Cardiac muscle cell (in vitro differentiated cells and primary cell): Measurements from ENCODE around the gene RFPL3. TPM values are rescaled to one million over a fixed set of nuclear protein-coding genes. Genes with fewer than 3 reads are reported as not detected.
A peak's percentile ranks its signal among the peaks of the same experiment; 100 is the strongest.

Source experiments
- DNase-seq, 2 donors: peaks; one replicate each; pipeline versions ENCODE4 v3.0.0 to v3.0.0-alpha.2; 2010 to 2017; ENCODE audit warnings: low read depth in 1 of 2, low spot score in 1 of 2
- H3K27ac ChIP-seq: fragments of 200-600 bp; sonication (generic); 2 replicates; pipeline ENCODE4 v1.5.1; 2016
- H3K27me3 ChIP-seq: fragments of 200-600 bp; sonication (generic); 2 replicates; pipeline ENCODE4 v1.6.0; 2016; ENCODE audit warnings: control low read depth
- H3K36me3 ChIP-seq: fragments of 200-600 bp; sonication (generic); 2 replicates; pipeline ENCODE4 v1.5.1; 2016; ENCODE audit warnings: control low read depth
- H3K4me1 ChIP-seq: fragments of 200-600 bp; sonication (generic); 2 replicates; pipeline ENCODE4 v1.8.1; 2017; ENCODE audit warnings: low read depth, mild to moderate bottlenecking, mixed run types
- H3K4me3 ChIP-seq: fragments of 200-600 bp; sonication (generic); 2 replicates; pipeline ENCODE4 v1.5.1; 2016; ENCODE audit warnings: mild to moderate bottlenecking
- H3K9me3 ChIP-seq: fragments of 200-600 bp; sonication (generic); 2 replicates; pipeline ENCODE4 v1.5.1; 2017; ENCODE audit warnings: low read depth, mild to moderate bottlenecking, control low read depth
- CTCF ChIP-seq: IDR thresholded peaks from 2 replicates; pipeline ENCODE4 v1.5.1; 2012; ENCODE audit warnings: low read depth, mild to moderate bottlenecking, low read length
- polyA plus RNA-seq: library from polyadenylated mRNA; unstranded; fragments of >200 nt; fragmentation: Nextera tagmentation; extraction: Ambion mirVana; gene quantifications from 2 replicates; pipeline ENCODE4 v1.2.1, GENCODE V29; 2016
- total RNA-seq: library from RNA; depleted of rRNA; stranded (reverse); fragments of >200 nt; gene quantifications from 2 replicates; pipeline ENCODE4 v1.2.3, GENCODE V29; 2016

Gene RFPL3
- total and polyA plus RNA-seq, 2 experiments from 2014 or later: not detected

DNA sequence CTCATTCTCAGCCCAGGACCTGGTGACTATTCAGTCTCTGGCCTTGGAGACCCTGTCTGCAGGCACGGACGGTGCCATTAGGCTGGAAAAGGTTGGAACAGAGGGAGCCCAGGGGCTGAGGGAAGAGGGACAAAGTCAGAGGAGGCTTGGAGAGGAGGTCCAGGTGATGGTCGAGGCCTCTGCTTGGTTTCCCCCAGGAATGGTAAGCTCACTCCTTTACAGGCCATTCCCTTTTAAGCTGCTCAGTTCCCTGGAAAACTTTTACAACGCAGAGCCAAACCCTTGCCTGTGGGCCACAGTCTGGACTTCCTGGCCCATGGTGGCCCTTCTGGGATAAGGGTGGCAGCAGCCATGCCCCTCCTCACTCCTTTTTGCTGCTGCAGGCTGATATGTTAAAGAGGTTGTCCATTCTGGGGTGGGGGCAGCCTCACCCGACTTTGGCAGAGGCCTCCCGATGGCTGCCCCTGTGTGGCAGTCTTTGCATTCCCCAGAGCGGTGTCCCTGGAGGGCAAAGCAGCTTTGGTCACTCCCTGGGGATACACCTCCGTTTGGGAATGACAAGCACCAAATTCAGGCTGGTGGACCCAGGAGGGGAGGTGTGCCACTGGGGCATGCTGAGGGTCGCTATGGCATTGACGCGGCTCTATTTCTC, 34.0 kb upstream of the RFPL3 start:
- no peaks in the 10 kb centered on the region for H3K36me3 ChIP-seq
- H3K4me3 ChIP-seq: no peak overlapping the region
- TF ChIP-seq CTCF: no peak
- no peak overlapping the region for H3K27ac ChIP-seq
- H3K9me3 ChIP-seq: no peaks in the 10 kb centered on the region
- DNase-seq: no peak
- H3K27me3 ChIP-seq: no peaks in the 10 kb centered on the region
- no peaks in the 10 kb centered on the region for H3K4me1 ChIP-seq

- Histone ChIP-seq H3K4me3 (no peak overlapping the region), H3K36me3 (no peaks in the 10 kb centered on the region)
Observed at GRCh38 chr22:32324505-32325415, 32.9 kb upstream of the RFPL3 start.

GRCh38 chr22:32325416-32325801, 32.3 kb upstream of the RFPL3 start:
- no peaks in the 10 kb centered on the region for H3K36me3 ChIP-seq
- no peaks in the 10 kb centered on the region for H3K4me1 ChIP-seq
- DNase-seq: peak; percentile 13 to 26
- no peak overlapping the region for H3K4me3 ChIP-seq
- no peak for TF ChIP-seq CTCF
- H3K27ac ChIP-seq: no peak overlapping the region
- no peaks in the 10 kb centered on the region for H3K27me3 ChIP-seq
- H3K9me3 ChIP-seq: no peaks in the 10 kb centered on the region

More at GRCh38 chr22:32324505-32325415, 32.9 kb upstream of the RFPL3 start:
- no peak for TF ChIP-seq CTCF
- H3K27me3 ChIP-seq: no peaks in the 10 kb centered on the region
- no peaks in the 10 kb centered on the region for H3K9me3 ChIP-seq
- no peaks in the 10 kb centered on the region for H3K4me1 ChIP-seq
- no peak overlapping the region for H3K27ac ChIP-seq
- no peak for DNase-seq

DNA sequence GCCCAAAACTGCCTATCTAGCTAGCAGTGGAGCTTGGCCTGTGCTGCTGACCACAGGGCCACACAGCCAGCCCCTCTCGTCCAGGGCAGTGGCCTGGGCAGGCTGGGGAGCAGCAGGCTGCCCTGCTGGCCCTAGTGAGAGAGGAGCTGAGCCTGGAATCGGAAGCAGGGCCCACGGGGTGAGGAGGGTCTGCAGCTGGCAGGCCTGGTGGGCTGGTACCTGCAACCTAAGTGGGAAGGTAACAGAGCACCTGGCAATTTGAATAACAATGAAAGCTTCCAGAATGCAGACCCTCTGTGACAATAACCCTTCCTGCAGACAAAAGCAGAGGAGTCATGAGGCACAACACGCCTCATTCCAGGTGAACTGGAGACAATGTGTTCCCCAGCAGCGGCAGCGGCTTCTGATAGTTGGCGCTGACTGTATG, 31.8 kb upstream of the RFPL3 start:
- H3K27ac ChIP-seq: no peak overlapping the region
- TF ChIP-seq CTCF: no peak
- DNase-seq: no peak

GRCh38 chr22:32326647-32327046, 31.0 kb upstream of the RFPL3 start:
- no peaks in the 10 kb centered on the region for H3K4me1 ChIP-seq
- no peak for DNase-seq
- no peak overlapping the region for H3K4me3 ChIP-seq
- no peaks in the 10 kb centered on the region for H3K9me3 ChIP-seq
- TF ChIP-seq CTCF: no peak
- H3K27me3 ChIP-seq: no peaks in the 10 kb centered on the region
- no peaks in the 10 kb centered on the region for H3K36me3 ChIP-seq
- no peak overlapping the region for H3K27ac ChIP-seq

More for the DNA sequence above, 31.8 kb upstream of the RFPL3 start:
- no peaks in the 10 kb centered on the region for H3K27me3 ChIP-seq
- H3K36me3 ChIP-seq: no peaks in the 10 kb centered on the region
- H3K4me3 ChIP-seq: no peak overlapping the region
- H3K9me3 ChIP-seq: no peaks in the 10 kb centered on the region
- H3K4me1 ChIP-seq: no peaks in the 10 kb centered on the region
